Endothelial cell (in vitro differentiated cells): Measurements from ENCODE around the gene FBXW8. TPM values are rescaled to one million over a fixed set of nuclear protein-coding genes. Genes with fewer than 3 reads are reported as not detected.

ENCODE experiments used
- DNase-seq: peaks from one replicate; pipeline ENCODE4 v3.0.0; 2021; ENCODE audit warnings: low spot score
- H3K27ac Mint-ChIP-seq: one replicate; pipeline ENCODE4 v1.8.0; 2021; ENCODE audit warnings: mixed read lengths, inconsistent platforms; ENCODE audit not compliant: unreplicated experiment
- H3K27me3 Mint-ChIP-seq: one replicate; pipeline ENCODE4 v1.8.0; 2021; ENCODE audit warnings: mild to moderate bottlenecking, moderate library complexity, mixed read lengths, inconsistent platforms; ENCODE audit not compliant: unreplicated experiment
- H3K36me3 Mint-ChIP-seq: one replicate; pipeline ENCODE4 v1.8.0; 2021; ENCODE audit warnings: mild to moderate bottlenecking, low read depth, mixed read lengths, inconsistent platforms; ENCODE audit not compliant: unreplicated experiment
- H3K4me1 Mint-ChIP-seq: one replicate; pipeline ENCODE4 v1.8.0; 2021; ENCODE audit warnings: mild to moderate bottlenecking, mixed read lengths, inconsistent platforms; ENCODE audit not compliant: unreplicated experiment
- H3K4me3 Mint-ChIP-seq: one replicate; pipeline ENCODE4 v1.8.0; 2021; ENCODE audit warnings: mild to moderate bottlenecking, mixed read lengths, inconsistent platforms; ENCODE audit not compliant: unreplicated experiment
- H3K9me3 Mint-ChIP-seq: one replicate; pipeline ENCODE4 v1.8.0; 2021; ENCODE audit warnings: mixed read lengths, inconsistent platforms; ENCODE audit not compliant: unreplicated experiment
- total RNA-seq: library from RNA; stranded (reverse); fragmentation: NEBNext Ultra II Directional; extraction: Animal tissue kit (Norgen Biotek cat#: 25700); gene quantifications from one replicate; pipeline ENCODE4 v1.2.1, GENCODE V29; 2021; ENCODE audit not compliant: unreplicated experiment
- TF ChIP-seq, protein P1 (sequence below): fragments of 200-600 bp; sonication (generic); IDR thresholded peaks from one replicate; pipeline ENCODE4 v1.5.0; 2021; ENCODE audit warnings: antibody characterized with exemption; ENCODE audit not compliant: unreplicated experiment

The FBXW8 gene
- total RNA-seq, 1 donor from 2014 or later, result 17.8 TPM

GRCh38 chr12:117080661-117081144 lies 170.0 kb downstream of the FBXW8 start:
- Mint-ChIP-seq H3K27ac (no peak overlapping the region), H3K27me3 (peaks cover 1% of the 10 kb centered on the region), H3K4me1 (peaks cover 9% of the 10 kb centered on the region), H3K4me3 (no peak overlapping the region), H3K9me3 (no peaks in the 10 kb centered on the region), H3K36me3 (no peaks in the 10 kb centered on the region)
- no peak for DNase-seq
- TF ChIP-seq, protein P1, sequence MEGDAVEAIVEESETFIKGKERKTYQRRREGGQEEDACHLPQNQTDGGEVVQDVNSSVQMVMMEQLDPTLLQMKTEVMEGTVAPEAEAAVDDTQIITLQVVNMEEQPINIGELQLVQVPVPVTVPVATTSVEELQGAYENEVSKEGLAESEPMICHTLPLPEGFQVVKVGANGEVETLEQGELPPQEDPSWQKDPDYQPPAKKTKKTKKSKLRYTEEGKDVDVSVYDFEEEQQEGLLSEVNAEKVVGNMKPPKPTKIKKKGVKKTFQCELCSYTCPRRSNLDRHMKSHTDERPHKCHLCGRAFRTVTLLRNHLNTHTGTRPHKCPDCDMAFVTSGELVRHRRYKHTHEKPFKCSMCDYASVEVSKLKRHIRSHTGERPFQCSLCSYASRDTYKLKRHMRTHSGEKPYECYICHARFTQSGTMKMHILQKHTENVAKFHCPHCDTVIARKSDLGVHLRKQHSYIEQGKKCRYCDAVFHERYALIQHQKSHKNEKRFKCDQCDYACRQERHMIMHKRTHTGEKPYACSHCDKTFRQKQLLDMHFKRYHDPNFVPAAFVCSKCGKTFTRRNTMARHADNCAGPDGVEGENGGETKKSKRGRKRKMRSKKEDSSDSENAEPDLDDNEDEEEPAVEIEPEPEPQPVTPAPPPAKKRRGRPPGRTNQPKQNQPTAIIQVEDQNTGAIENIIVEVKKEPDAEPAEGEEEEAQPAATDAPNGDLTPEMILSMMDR, result no peak

Other genes starting within 250 kb of the FBXW8 start
- 73.8 TPM for gene SPRING1, start 172.9 kb upstream of the FBXW8 start, total RNA-seq
- 20.0 TPM for gene RNFT2, start 172.6 kb upstream of the FBXW8 start, total RNA-seq
- 0.10 TPM for gene HRK, start 29.5 kb upstream of the FBXW8 start, total RNA-seq
- gene TESC, start 188.5 kb downstream of the FBXW8 start, total RNA-seq, result 3.9 TPM